Endothelial cell of umbilical vein (primary cell): ENCODE data around the gene TLE3. TPM values are rescaled to one million over a fixed set of nuclear protein-coding genes. Genes with fewer than 3 reads are reported as not detected.

ENCODE experiments used
- BruUV-seq: library from RNA; stranded (reverse); fragments of 400-500 nt; replicated peaks from 2 replicates; lab custom pipeline; 2021; lab: Mats Ljungman, UMichigan
- CTCF ChIA-PET: fragments of 300-600, 350-600 bp; sonication (Branson Sonifier 250); formaldehyde crosslinking; loops from one replicate; lab custom pipeline; 2021; ENCODE audit warnings: antibody characterized with exemption, inconsistent platforms; lab: Charles Lee
- POLR2A ChIA-PET: fragments of 300-600, 350-600 bp; sonication (Branson Sonifier 250); formaldehyde crosslinking; loops from one replicate; lab custom pipeline; 2021; ENCODE audit warnings: antibody characterized with exemption, inconsistent platforms; lab: Charles Lee
- DNase-seq: peaks from one replicate; pipeline ENCODE4 v3.0.0-alpha.2; 2011; ENCODE audit warnings: low read depth, low spot score
- FAIRE-seq: peaks from 2 replicates; lab custom pipeline; 2011; peaks lifted over from hg19 to GRCh38; lab: Jason Lieb, UNC
- H2AFZ ChIP-seq: 2 replicates; pipeline ENCODE4 v1.6.0; 2012; ENCODE audit warnings: low read depth, low read length, control low read depth, inconsistent platforms
- H3K27ac ChIP-seq: 2 replicates; pipeline ENCODE4 v1.5.1; 2011; ENCODE audit warnings: low read depth, mild to moderate bottlenecking, control low read depth, low read length, moderate library complexity; ENCODE audit not compliant: insufficient read depth
- H3K27me3 ChIP-seq, 2 experiments: 2 replicates each; pipeline versions ENCODE4 v1.6.0 to v1.6.1; 2011; ENCODE audit warnings: low read length in 2 of 2, mixed read lengths in 1 of 2; ENCODE audit not compliant: control insufficient read depth in 2 of 2, insufficient read depth in 2 of 2
- H3K36me3 ChIP-seq, 2 experiments: 2 replicates in 1 of 2; 3 replicates in 1 of 2; pipeline ENCODE4 v1.5.1; 2011; ENCODE audit warnings: low read length in 2 of 2, mild to moderate bottlenecking in 1 of 2, moderate library complexity in 1 of 2; ENCODE audit not compliant: control insufficient read depth in 2 of 2, insufficient read depth in 2 of 2; ENCODE audit errors: extremely low read depth in 1 of 2
- H3K4me1 ChIP-seq: 3 replicates; pipeline ENCODE4 v1.5.1; 2011; ENCODE audit warnings: mild to moderate bottlenecking, low read length; ENCODE audit not compliant: control insufficient read depth, insufficient read depth; ENCODE audit errors: extremely low read depth
- H3K4me2 ChIP-seq: 2 replicates; pipeline ENCODE4 v1.6.1; 2011; ENCODE audit warnings: low read length, control low read depth, mixed read lengths; ENCODE audit not compliant: insufficient read depth
- H3K4me3 ChIP-seq, 3 experiments: fragments of 200-600 bp in 1 of 3; sonication (generic), shearing (Covaris generic) in 1 of 3; replicated peaks in 1 of 3; 2 replicates each; pipeline ENCODE4 v1.5.1; 2011 to 2016; ENCODE audit warnings: control low read depth in 3 of 3, low read length in 3 of 3, mild to moderate bottlenecking in 2 of 3, inconsistent platforms in 1 of 3, low read depth in 1 of 3, moderate library complexity in 1 of 3; ENCODE audit not compliant: insufficient read depth in 1 of 3
- H3K79me2 ChIP-seq: 2 replicates; pipeline ENCODE4 v1.6.0; 2012; ENCODE audit warnings: low read length, inconsistent platforms; ENCODE audit not compliant: control insufficient read depth, insufficient read depth
- H3K9ac ChIP-seq: replicated peaks from 2 replicates; pipeline ENCODE3; 2011; ENCODE audit warnings: low read length, control low read depth; ENCODE audit not compliant: insufficient read depth; ENCODE audit errors: extremely low read depth
- H3K9me1 ChIP-seq: replicated peaks from 3 replicates; pipeline ENCODE4 v1.6.0; 2011; ENCODE audit warnings: mild to moderate bottlenecking, low read length; ENCODE audit not compliant: control insufficient read depth, insufficient read depth; ENCODE audit errors: extremely low read depth
- H3K9me3 ChIP-seq: replicated peaks from 2 replicates; pipeline ENCODE4 v1.5.1; 2012; ENCODE audit warnings: low read length, inconsistent platforms; ENCODE audit not compliant: control insufficient read depth, insufficient read depth
- H4K20me1 ChIP-seq: replicated peaks from 2 replicates; pipeline ENCODE3; 2011; ENCODE audit warnings: mild to moderate bottlenecking, low read length; ENCODE audit not compliant: control insufficient read depth, insufficient read depth; ENCODE audit errors: extremely low read depth
- CTCF ChIP-seq, 2 donors: IDR thresholded peaks; 1 replicate in 1 of 2; 2 replicates in 1 of 2; pipeline ENCODE4 v1.5.1; 2011; ENCODE audit warnings: low read length in 2 of 2, mild to moderate bottlenecking in 2 of 2, moderate library complexity in 2 of 2, control low read depth in 1 of 2, inconsistent platforms in 1 of 2, low read depth in 1 of 2; ENCODE audit not compliant: insufficient read depth in 1 of 2; ENCODE audit errors: extremely low read depth in 1 of 2
- FOS ChIP-seq: IDR thresholded peaks from 2 replicates; pipeline ENCODE4 v1.6.1; 2011; ENCODE audit warnings: mild to moderate bottlenecking, low read length, moderate library complexity, borderline replicate concordance; ENCODE audit not compliant: insufficient read depth
- GATA2 ChIP-seq: IDR thresholded peaks from 2 replicates; pipeline ENCODE4 v1.7.0; 2011; ENCODE audit warnings: low read depth, mild to moderate bottlenecking, moderate library complexity, mixed read lengths, low read length; ENCODE audit not compliant: insufficient read length, insufficient read depth
- MAX ChIP-seq: IDR thresholded peaks from 2 replicates; pipeline ENCODE4 v1.6.1; 2011; ENCODE audit not compliant: insufficient read depth, insufficient read length
- MYC ChIP-seq: IDR thresholded peaks from one replicate; pipeline ENCODE4 v1.6.1; 2011; ENCODE audit warnings: mild to moderate bottlenecking, low read depth, low read length
- dilution Hi-C: fragments of 300-500 bp; cut with MboI; formaldehyde crosslinking; loops from one replicate; pipeline ENCODE4 v1.15.0; 2019; ENCODE audit warnings: low sequenced_read_pairs; ENCODE audit not compliant: extremely low pct_ligation_motif_present
- intact Hi-C: fragments of 100-400 bp; cut with micrococcal nuclease; formaldehyde crosslinking; loops from one replicate; pipeline ENCODE4 v1.10.0; 2022
- polyA plus RNA-seq, 4 experiments: library from polyadenylated mRNA; depleted of rRNA in 3 of 4; stranded (reverse) in 3 of 4; unstranded in 1 of 4; fragments of >200 nt; gene quantifications; 2 replicates each; pipeline versions ENCODE4 v1.2.1 to v1.2.3, GENCODE V29; 2011 to 2012; ENCODE audit warnings: missing spikeins in 1 of 4
- total RNA-seq: library from RNA; stranded (reverse); gene quantifications from 2 replicates; pipeline ENCODE4 v1.2.3, GENCODE V29; 2021

Gene TLE3
- total and polyA plus RNA-seq, 2 donors (not counting 3 experiments of a cell fraction or from before 2014, with no cell fraction given), result 40.5 to 56.9 TPM

GRCh38 chr15:70071799-70072198, 25.9 kb downstream of the TLE3 start:
- Histone ChIP-seq H2AFZ (no peak overlapping the region), H3K79me2 (peaks cover 16% of the 10 kb centered on the region), H4K20me1 (no peaks in the 10 kb centered on the region), H3K9ac (no peak overlapping the region), H3K4me1 (no peaks in the 10 kb centered on the region), H3K4me3 (no peak overlapping the region), H3K27ac (no peak overlapping the region), H3K36me3 (peaks cover 21 to 64% of the 10 kb centered on the region in 2 experiments), H3K4me2 (no peak overlapping the region), H3K27me3 (no peaks in the 10 kb centered on the region), H3K9me3 (no peaks in the 10 kb centered on the region), H3K9me1 (no peaks in the 10 kb centered on the region)
- no TSS peak for BruUV-seq
- dilution Hi-C loops, result no loop called here
- no peak for DNase-seq
- intact Hi-C loops, result no loop called here
- CTCF ChIA-PET, result no interaction called here
- no peak for TF ChIP-seq CTCF (IDR thresholded peaks at IDR 0.05; ENCODE audit: extremely low read depth in 1 of 2, insufficient read depth in 1 of 2, low read depth in 1 of 2, low read length in 2 of 2)
- TF ChIP-seq MAX, result no peak
- no peak for TF ChIP-seq GATA2
- no peak for TF ChIP-seq MYC
- POLR2A ChIA-PET, result no interaction called here
- no peak for FAIRE-seq

GRCh38 chr15:70069716-70070115, 28.0 kb downstream of the TLE3 start:
- Histone ChIP-seq H3K9me3 (no peaks in the 10 kb centered on the region), H3K9me1 (no peaks in the 10 kb centered on the region), H4K20me1 (no peaks in the 10 kb centered on the region), H2AFZ (no peak overlapping the region), H3K27ac (no peak overlapping the region), H3K9ac (no peak overlapping the region), H3K4me1 (no peaks in the 10 kb centered on the region), H3K27me3 (no peaks in the 10 kb centered on the region), H3K4me2 (no peak overlapping the region), H3K36me3 (peaks cover 17 to 72% of the 10 kb centered on the region in 2 experiments), H3K4me3 (no peak overlapping the region), H3K79me2 (peaks cover 12% of the 10 kb centered on the region)
- FAIRE-seq (no peak), DNase-seq (no peak)
- intact Hi-C loops, result no loop called here
- TF ChIP-seq GATA2 (no peak), MAX (no peak), FOS (no peak)
- dilution Hi-C loops, result no loop called here
- ChIA-PET POLR2A (no interaction called here), CTCF (interaction anchor here (1.3 kb wide), 1 partner anchor 405 kb away, joined by 3 read pairs; no protein-coding TSS in a partner anchor)
- BruUV-seq, result no TSS peak
